NCI-H774 (cell line): ENCODE data around the gene UBAC2.
"Not testable (repeated sequence)": the region's sequence is repeated elsewhere in the genome, so short reads cannot be mapped to it uniquely, and the experiment has no call there.

Experiments used
- DNase-seq: peaks from one replicate; lab custom pipeline; 2025; lab: John Stamatoyannopoulos, UW

The UBAC2 gene

GRCh38 chr13:99185606-99186005 is 15.0 kb upstream of the UBAC2 start:
- DNase-seq, result no peak

GRCh38 chr13:99190147-99190985 is 10.3 kb upstream of the UBAC2 start:
- DNase-seq, result no peak

- no peak for DNase-seq
Measured at GRCh38 chr13:99191336-99191899, 9.2 kb upstream of the UBAC2 start.

- no peak for DNase-seq
Measured at GRCh38 chr13:99191900-99192399, 8.7 kb upstream of the UBAC2 start.

- no peak for DNase-seq
Measured at GRCh38 chr13:99192480-99192879, 8.2 kb upstream of the UBAC2 start.

GRCh38 chr13:99193152-99193551 is 7.5 kb upstream of the UBAC2 start:
- no peak for DNase-seq

GRCh38 chr13:99196466-99197116 is 4.1 kb upstream of the UBAC2 start:
- no peak for DNase-seq

GRCh38 chr13:99197117-99197651 is 3.5 kb upstream of the UBAC2 start:
- DNase-seq, result no peak

- DNase-seq, result no peak
Measured at GRCh38 chr13:99199541-99200431, 868 bp upstream of the UBAC2 start.

- DNase-seq, result no peak
Measured at GRCh38 chr13:99203601-99204579, 3.2 kb downstream of the UBAC2 start.

GRCh38 chr13:99205621-99206220 is 5.1 kb downstream of the UBAC2 start:
- no peak for DNase-seq

GRCh38 chr13:99206226-99206625 is 5.6 kb downstream of the UBAC2 start:
- DNase-seq, result no peak

GRCh38 chr13:99206873-99207272 is 6.2 kb downstream of the UBAC2 start:
- no peak for DNase-seq

GRCh38 chr13:99207511-99207910 is 6.9 kb downstream of the UBAC2 start:
- DNase-seq, result no peak

GRCh38 chr13:99208185-99208584 is 7.5 kb downstream of the UBAC2 start:
- no peak for DNase-seq

GRCh38 chr13:99208845-99209527 is 8.3 kb downstream of the UBAC2 start:
- no peak for DNase-seq

GRCh38 chr13:99210627-99211026 is 10.0 kb downstream of the UBAC2 start:
- not testable (repeated sequence) for DNase-seq

GRCh38 chr13:99211421-99212035 is 10.9 kb downstream of the UBAC2 start:
- DNase-seq, result no peak

- no peak for DNase-seq
Measured at GRCh38 chr13:99214232-99214631, 13.6 kb downstream of the UBAC2 start.
